Measurements from ENCODE around the gene FNBP1.

GRCh38 chr9:129981180-129981907 is 61.6 kb downstream of the FNBP1 start:
- TF ChIP-seq CTCF (conservative IDR thresholded peaks at IDR 0.05; ENCODE audit: low read depth, low read length) (no peak), EZH2phosphoT487 (IDR thresholded peaks at IDR 0.05; ENCODE audit: borderline replicate concordance, low read length) (no peak)
